PFSK-1 (cell line): ENCODE measurements around the gene ACIN1.

Experiments used
- FOXP2 ChIP-seq: optimal IDR thresholded peaks from 2 replicates; pipeline ENCODE3; 2011; ENCODE audit warnings: borderline replicate concordance, control low read depth, inconsistent platforms; ENCODE audit not compliant: insufficient read depth; ENCODE audit errors: extremely low read length, extremely low read depth
- POLR2AphosphoS5 ChIP-seq: IDR thresholded peaks from 2 replicates; pipeline ENCODE4 v1.6.1; 2012; ENCODE audit warnings: low read depth, mild to moderate bottlenecking, control low read depth, low read length, moderate library complexity
- SIN3A ChIP-seq: IDR thresholded peaks from 2 replicates; pipeline ENCODE4 v1.6.1; 2012; ENCODE audit warnings: mild to moderate bottlenecking, low read length, moderate library complexity, borderline replicate concordance; ENCODE audit not compliant: insufficient read depth
- TAF1 ChIP-seq: IDR thresholded peaks from 2 replicates; pipeline ENCODE4 v1.6.1; 2012; ENCODE audit warnings: low read length, control low read depth, borderline replicate concordance; ENCODE audit not compliant: insufficient read depth
- TF ChIP-seq, protein P1 (sequence below), 2 experiments: IDR thresholded peaks; 2 replicates each; pipeline versions ENCODE4 v1.6.1 to v1.8.0; 2011 to 2012; ENCODE audit warnings: low read depth in 2 of 2, low read length in 2 of 2, control low read depth in 1 of 2, inconsistent platforms in 1 of 2, mild to moderate bottlenecking in 1 of 2, moderate library complexity in 1 of 2; ENCODE audit not compliant: insufficient read depth in 1 of 2

Gene ACIN1

DNA sequence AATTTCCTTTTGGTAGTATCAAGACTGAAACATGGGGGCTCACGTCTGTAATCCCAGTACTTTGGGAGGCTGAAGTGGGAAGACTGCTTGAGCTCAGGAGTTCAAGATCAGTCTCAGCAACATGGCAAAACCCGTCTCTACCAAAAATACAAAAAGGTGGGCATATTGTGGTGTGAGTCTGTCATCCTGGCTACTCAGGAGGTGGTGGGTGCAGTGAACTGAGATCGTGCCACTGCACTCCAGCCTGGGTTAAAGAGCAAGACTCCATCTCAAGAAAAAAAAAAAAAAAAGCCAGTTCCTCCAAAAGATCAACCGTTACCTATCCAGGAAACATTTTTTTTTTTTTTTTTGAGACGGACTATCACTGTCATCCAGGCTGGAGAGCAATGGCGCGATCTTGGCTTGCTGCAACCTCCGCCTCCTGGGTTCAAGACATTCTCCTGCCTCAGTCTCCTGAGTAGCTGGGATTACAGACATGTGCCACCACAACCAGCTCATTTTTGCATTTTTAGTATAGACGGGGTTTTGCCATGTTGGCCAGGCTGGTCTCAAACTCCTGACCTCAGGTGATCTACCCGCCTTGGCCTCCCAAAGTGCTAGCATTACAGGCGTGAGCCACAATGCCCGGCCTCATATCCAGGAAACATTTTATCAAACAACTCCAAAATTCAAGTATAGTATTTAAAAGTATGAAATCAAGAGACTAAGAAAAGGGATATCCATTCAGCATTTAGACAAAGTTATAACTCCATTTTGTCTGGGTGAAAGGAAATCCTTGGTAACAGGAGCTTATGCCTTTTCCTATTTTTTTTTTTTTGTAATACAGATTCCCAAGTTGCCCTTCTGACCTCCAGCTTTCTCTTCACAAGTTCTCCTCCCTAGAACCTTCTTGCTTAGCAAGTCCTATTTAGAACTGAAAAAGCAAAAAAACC lies 3.4 kb downstream of the ACIN1 start:
- TF ChIP-seq POLR2AphosphoS5 (no peak), SIN3A (no peak), TAF1 (no peak), FOXP2 (no peak)
- TF ChIP-seq, protein P1, sequence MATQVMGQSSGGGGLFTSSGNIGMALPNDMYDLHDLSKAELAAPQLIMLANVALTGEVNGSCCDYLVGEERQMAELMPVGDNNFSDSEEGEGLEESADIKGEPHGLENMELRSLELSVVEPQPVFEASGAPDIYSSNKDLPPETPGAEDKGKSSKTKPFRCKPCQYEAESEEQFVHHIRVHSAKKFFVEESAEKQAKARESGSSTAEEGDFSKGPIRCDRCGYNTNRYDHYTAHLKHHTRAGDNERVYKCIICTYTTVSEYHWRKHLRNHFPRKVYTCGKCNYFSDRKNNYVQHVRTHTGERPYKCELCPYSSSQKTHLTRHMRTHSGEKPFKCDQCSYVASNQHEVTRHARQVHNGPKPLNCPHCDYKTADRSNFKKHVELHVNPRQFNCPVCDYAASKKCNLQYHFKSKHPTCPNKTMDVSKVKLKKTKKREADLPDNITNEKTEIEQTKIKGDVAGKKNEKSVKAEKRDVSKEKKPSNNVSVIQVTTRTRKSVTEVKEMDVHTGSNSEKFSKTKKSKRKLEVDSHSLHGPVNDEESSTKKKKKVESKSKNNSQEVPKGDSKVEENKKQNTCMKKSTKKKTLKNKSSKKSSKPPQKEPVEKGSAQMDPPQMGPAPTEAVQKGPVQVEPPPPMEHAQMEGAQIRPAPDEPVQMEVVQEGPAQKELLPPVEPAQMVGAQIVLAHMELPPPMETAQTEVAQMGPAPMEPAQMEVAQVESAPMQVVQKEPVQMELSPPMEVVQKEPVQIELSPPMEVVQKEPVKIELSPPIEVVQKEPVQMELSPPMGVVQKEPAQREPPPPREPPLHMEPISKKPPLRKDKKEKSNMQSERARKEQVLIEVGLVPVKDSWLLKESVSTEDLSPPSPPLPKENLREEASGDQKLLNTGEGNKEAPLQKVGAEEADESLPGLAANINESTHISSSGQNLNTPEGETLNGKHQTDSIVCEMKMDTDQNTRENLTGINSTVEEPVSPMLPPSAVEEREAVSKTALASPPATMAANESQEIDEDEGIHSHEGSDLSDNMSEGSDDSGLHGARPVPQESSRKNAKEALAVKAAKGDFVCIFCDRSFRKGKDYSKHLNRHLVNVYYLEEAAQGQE (IDR thresholded peaks at IDR 0.05; ENCODE audit: insufficient read depth in 1 of 2, low read depth in 2 of 2, low read length in 2 of 2): no peak

DNA sequence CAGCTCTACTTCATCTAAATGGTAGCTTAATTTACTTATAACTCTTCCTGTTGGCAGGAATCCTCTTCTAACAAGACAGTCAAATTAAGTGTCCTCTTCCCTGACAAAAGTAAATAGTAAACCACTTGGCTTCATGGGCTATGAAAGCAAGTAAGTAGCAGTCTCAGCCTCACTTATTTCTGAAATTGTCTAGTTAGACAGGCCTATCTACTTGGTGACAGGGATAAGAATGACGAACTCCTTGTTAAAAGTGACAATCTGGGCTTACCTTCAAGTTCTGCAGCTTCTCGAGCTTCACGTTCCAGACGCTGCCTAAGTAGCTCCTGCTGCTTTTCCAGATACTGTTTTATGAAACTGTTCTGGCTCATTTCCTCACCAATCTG lies 4.7 kb downstream of the ACIN1 start:
- TF ChIP-seq TAF1: no peak
- no peak for TF ChIP-seq SIN3A
- TF ChIP-seq POLR2AphosphoS5: no peak
- no peak for TF ChIP-seq FOXP2
- TF ChIP-seq, protein P1 (IDR thresholded peaks at IDR 0.05; ENCODE audit: insufficient read depth in 1 of 2, low read depth in 2 of 2, low read length in 2 of 2): no peak

DNA sequence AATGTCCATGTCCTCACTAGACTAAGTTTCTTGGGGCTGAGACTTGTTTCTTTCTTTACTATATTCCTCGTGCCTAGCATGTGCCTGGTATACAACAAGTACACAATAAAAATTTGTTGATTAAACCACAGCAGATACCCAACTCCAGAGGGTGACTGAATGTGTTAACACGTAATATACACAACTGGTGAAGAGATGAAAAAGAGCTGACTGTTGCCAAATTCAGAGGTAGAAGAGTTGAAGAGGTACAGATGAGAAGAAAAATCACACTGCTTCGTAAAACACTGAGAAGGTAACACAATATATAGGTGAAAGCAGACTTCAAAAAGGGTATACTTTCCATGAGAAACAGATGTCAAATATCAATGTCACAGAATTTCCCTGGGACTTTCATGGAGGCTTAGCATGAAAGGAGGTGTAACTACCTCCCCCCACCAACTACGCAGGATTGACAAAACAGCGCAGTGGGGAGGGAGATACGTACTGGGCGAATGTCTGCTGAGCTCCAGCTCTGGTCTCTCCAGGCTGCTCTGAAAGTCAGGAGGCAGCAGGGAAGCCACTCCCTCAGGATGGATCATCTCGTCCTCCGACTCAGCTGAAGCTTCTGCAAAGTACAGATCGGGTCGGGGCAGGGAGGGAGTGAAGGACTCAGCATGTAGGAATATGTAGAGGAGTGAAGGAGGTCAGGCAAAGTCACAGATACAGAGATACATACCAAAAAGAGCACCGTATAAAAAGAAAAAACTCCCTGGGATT lies 5.3 kb downstream of the ACIN1 start:
- TF ChIP-seq SIN3A (no peak), FOXP2 (no peak), POLR2AphosphoS5 (no peak), TAF1 (no peak)
- TF ChIP-seq, protein P1 (IDR thresholded peaks at IDR 0.05; ENCODE audit: insufficient read depth in 1 of 2, low read depth in 2 of 2, low read length in 2 of 2): no peak

DNA sequence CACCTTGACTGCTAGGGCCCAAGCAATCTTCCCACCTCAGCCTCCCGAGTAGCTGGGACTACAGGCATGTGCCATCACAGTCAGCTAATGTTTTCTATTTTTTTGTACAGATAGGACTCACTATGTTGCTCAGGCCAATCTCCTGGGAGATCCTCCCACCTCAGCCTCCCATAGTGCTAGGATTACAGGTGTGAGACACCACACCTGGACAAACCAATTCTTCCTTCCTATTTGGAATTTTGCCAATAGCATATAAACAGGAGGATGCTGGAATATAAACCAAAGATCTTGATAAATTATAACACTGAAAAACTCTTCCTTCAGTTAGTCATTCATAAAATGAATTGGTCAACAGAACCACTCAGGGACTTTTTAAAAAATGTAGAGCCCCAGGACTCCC lies 8.4 kb downstream of the ACIN1 start:
- TF ChIP-seq POLR2AphosphoS5 (no peak), FOXP2 (no peak), SIN3A (no peak)

DNA sequence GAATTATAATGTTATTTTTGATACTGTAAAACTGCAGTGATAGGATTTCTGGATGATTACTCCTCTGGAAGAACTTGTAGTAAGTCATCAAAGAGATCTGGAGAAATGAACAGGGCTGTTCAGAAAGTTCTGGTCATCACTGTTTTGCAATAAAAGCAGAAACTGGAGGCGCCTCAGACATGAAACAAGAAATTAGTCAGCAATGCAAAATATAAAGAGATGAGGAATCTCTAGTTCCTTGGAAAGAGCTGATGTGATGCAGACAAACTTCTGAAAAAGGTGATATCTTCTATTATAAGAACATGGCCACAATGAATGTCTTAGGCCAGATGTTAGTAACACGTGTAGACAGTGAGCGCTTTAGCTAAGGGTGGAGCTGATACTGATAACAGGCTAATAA lies 9.5 kb downstream of the ACIN1 start:
- TF ChIP-seq FOXP2 (no peak), TAF1 (no peak), POLR2AphosphoS5 (no peak), SIN3A (no peak)
- TF ChIP-seq, protein P1 (IDR thresholded peaks at IDR 0.05; ENCODE audit: insufficient read depth in 1 of 2, low read depth in 2 of 2, low read length in 2 of 2): no peak
